CD4-positive, alpha-beta T cell treated with Interleukin-6 for 4 hours (primary cell): ENCODE measurements around the gene KPNA6.

Experiments used
- DNase-seq: peaks from one replicate; pipeline ENCODE4 v3.0.0-alpha.2; 2020; ENCODE audit warnings: mixed read lengths

The KPNA6 gene

DNA sequence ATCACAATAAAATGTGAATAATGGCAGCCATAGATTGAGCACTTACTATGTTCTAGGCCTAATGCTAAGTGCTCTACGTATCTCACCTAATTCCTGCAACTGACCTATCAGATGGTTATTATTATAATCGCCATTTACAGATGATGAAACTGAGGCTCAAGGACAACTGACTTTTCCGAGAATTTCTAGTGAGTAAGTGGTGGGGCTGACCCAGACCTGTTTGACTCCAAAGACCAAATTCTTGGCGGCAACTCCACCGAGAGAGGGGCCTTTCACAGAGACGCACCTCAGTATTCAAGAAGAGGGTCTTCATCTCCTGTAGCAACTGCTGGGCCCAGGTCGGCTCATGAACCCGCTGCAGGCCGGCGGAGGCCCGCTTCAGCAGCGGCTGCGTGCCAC is 113.7 kb downstream of the KPNA6 start:
- DNase-seq: no peak

DNA sequence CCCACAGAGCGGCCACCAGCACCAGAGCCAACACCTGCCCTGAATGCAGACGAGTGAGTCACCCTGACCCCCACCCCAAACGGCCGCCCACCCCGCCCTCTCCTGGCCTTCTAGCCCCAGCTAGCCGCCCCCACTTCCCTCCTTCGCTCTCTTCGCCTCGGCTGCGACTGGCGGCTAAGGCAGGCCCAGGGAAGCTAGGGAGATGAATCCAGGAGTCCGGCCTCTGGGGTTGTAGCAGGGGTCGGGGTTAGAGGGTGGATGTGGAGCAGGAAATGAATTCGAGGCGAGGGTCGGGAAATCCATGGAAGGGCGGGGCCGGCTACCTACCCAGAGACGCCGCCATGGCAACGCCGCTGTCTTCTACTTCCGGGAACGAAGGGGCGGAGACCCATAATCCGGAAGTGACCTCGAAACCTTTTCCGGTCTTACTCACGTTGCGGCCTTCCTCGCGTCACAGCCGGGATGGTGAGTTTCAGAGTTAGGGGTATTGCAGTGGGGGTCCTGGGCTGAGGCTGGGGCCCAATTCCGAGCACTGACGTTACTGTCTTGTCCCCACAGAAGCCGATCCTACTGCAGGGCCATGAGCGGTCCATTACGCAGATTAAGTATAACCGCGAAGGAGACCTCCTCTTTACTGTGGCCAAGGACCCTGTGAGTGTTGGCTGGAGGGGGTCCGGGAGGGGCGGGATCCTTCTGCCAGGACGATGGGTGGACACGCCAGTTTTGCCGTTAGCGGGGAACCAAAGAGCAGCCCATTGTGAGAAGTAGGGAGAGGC is 114.3 kb downstream of the KPNA6 start, which contains the start of the genes EIF3I and TMEM234:
Gene EIF3I (plus strand): TSS at position 428 of the 776 bp plus-strand sequence. CDS start 35 bp downstream, at position 463.
Gene TMEM234 (minus strand): TSS at position 374 of the 776 bp plus-strand sequence. CDS start 31 bp downstream, at position 343.
- DNase-seq: peak; percentile 92

DNA sequence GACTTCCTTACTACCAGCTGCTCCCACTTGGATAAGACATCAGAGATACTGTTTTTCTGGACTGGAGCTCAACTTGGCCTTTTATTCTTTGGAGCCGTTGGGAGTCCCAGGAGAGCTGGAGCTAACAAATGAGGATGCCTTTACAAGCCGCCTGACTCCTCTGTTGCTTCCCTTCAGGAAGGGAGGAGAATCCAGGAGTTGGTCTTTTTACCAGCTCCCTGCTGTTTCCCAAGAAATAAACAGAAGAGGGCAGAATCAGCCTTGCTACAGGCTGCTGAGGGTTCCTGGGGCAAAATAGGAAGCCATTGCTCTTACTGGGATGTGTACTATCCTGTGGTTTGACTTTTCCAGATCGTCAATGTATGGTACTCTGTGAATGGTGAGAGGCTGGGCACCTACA is 115.8 kb downstream of the KPNA6 start:
- DNase-seq: no peak

DNA sequence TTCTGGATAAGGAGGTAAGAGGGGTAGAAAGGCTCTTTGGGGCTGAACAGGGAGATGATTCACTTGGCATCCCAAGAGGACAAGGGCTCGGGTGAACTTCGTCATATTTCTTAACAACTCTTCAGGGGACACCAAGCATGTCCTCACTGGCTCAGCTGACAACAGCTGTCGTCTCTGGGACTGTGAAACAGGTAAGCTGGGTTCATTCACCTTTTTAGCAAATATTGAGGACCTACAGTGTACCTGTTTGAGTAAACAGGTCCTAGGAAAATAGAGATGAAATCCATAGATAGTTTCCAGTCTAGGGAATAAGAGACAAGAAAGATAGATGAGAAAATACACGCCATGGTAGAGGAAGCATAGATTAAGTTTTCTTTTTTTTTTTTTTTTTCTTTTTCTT is 116.4 kb downstream of the KPNA6 start:
- no peak for DNase-seq
